Suprapubic skin (tissue), 4 donors: Measurements from ENCODE around the gene DOK4. TPM values are rescaled to one million over a fixed set of nuclear protein-coding genes. Genes with fewer than 3 reads are reported as not detected.

Experiments
- total RNA-seq, 4 donors: library from RNA; depleted of rRNA; stranded (reverse); fragments of >200 nt; gene quantifications; one replicate each; pipeline ENCODE4 v1.1.0, GENCODE V29; 2016

DOK4 gene
- total RNA-seq, 4 donors from 2014 or later: 29.8 to 66.8 (median 51.3) TPM

Other genes starting within 250 kb of the DOK4 start
- 10 to 100 TPM; 27.8 to 66.2 (median 51.0) TPM for gene ARL2BP, start 241.2 kb downstream of the DOK4 start, total RNA-seq
- gene PLLP, start 201.8 kb downstream of the DOK4 start, total RNA-seq: 100 to 1,000 TPM in 3 of 4 donors, 10 to 100 TPM in 1; 34.7 to 215 (median 205) TPM
- 10 to 100 TPM in 1 of 4 donors, 1 to 10 TPM in 3; 1.5 to 11.7 (median 3.3) TPM for gene CCL22, start 127.7 kb downstream of the DOK4 start, total RNA-seq
- gene CX3CL1, start 114.0 kb downstream of the DOK4 start, total RNA-seq: 10 to 100 TPM; 12.8 to 25.1 (median 13.6) TPM
- gene CCL17, start 81.7 kb downstream of the DOK4 start, total RNA-seq: 1 to 10 TPM in 1 of 4 donors, not detected in 3; 2.6 TPM
- 10 to 100 TPM; 32.2 to 40.0 (median 35.7) TPM for gene CIAPIN1, start 39.1 kb downstream of the DOK4 start, total RNA-seq
- gene COQ9, start 39.0 kb downstream of the DOK4 start, total RNA-seq: 10 to 100 TPM; 45.7 to 60.1 (median 48.8) TPM
- 10 to 100 TPM; 65.0 to 80.3 (median 72.0) TPM for gene POLR2C, start 23.8 kb downstream of the DOK4 start, total RNA-seq
- gene CCDC102A, start 50.1 kb upstream of the DOK4 start, total RNA-seq: 10 to 100 TPM in 1 of 4 donors, 1 to 10 TPM in 3; 7.1 to 11.5 (median 8.5) TPM
- gene ADGRG5, start 56.1 kb upstream of the DOK4 start, total RNA-seq: under 1 TPM in 3 of 4 donors, not detected in 1; 0.16 to 0.53 (median 0.16) TPM
- gene ADGRG1, start 142.1 kb upstream of the DOK4 start, total RNA-seq: 100 to 1,000 TPM; 107 to 202 (median 139) TPM
- 1 to 10 TPM in 2 of 4 donors, under 1 TPM in 1, not detected in 1; 0.32 to 2.0 (median 2.0) TPM for gene ADGRG3, start 181.8 kb upstream of the DOK4 start, total RNA-seq
- not detected for gene DRC7, start 208.3 kb upstream of the DOK4 start, total RNA-seq
- 10 to 100 TPM; 47.8 to 62.7 (median 55.7) TPM for gene KATNB1, start 249.3 kb upstream of the DOK4 start, total RNA-seq